ENCODE results near the gene AKNA.
A peak's percentile ranks its signal among the peaks of the same experiment; 100 is the strongest.

AKNA gene

DNA sequence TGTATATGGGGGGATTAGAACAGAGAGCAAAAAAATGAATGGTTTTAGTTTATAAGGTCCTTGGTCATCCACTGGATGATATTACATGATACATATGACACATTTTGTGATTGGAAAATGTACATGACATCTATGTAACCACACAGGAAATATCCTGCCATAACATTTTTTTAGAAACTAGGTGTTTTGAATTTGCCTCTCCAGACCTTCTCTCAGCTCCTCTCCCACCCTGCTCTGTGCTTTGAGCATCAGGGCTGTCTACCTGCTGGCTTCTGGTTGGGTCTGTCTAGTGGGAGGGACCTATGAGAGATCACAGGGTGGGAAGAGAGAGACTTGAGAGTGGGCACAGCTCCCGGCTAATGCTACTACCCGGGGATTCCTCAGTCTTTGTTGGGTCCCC, 24.4 kb downstream of the AKNA start:
- no peak for DNase-seq

DNA sequence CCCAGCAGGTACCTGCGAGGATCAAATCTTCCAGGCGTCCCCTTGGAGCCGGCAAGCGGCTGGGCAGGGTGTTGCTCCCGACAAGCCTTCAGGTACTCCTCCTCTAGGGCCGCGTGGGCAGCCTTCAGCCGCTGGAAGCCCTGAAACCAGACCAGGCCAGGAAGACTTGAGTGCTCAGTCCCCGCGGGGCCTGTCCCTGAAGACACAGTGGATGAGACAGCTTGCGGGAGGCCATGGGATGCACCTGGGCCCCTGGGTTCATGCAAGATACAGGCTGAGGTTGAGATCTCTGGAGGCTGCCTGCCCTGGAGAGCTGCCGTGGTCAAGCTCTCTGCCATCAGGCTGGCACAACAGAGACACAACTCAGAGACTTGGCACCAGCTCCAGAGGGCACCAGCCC, 25.4 kb downstream of the AKNA start:
- DNase-seq, result no peak

- no peak for DNase-seq
Observed at GRCh38 chr9:114361542-114361941, 26.2 kb downstream of the AKNA start.

DNA sequence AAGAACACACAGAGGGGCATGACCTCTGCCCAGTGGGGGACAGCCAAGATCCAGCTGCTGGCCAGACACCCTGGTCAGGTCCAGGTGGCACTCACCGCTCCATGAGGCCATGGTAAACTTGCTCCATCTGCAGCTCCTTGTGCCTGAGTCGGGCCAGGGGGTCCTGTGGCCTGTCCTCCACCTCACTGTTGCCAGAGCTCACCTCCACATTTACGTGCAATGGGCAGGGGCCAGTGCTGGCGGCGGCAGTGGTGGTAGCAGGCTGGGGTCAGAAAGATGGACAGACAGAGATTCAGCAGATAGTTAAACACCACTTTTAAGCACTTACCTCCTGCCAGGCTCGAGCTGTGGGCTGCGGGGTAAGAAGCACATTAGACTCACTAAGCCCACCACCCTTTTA, 28.0 kb downstream of the AKNA start:
- no peak for DNase-seq

- no peak for DNase-seq
Observed at GRCh38 chr9:114357911-114358328, 29.9 kb downstream of the AKNA start.

DNA sequence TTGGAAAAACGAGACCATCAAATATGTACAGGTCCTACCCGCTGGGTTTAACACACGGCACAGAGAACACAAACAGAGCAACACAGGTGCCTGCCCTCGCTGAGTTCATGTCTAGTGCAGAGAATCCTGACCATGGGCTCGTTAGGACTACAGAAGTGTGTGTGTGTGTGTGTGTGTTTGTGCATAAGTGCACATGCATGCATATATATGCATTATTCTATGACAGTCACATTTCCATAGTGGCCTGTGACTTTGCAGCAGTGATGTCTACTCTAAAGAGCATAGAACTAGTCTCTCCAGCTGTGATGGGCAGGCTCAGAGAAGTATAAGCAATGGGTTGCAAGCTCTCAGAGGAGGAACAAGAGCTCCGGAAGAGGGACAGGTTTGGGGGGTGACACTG, 30.4 kb downstream of the AKNA start:
- no peak for DNase-seq

GRCh38 chr9:114356792-114357191, 31.0 kb downstream of the AKNA start:
- DNase-seq, result no peak

DNA sequence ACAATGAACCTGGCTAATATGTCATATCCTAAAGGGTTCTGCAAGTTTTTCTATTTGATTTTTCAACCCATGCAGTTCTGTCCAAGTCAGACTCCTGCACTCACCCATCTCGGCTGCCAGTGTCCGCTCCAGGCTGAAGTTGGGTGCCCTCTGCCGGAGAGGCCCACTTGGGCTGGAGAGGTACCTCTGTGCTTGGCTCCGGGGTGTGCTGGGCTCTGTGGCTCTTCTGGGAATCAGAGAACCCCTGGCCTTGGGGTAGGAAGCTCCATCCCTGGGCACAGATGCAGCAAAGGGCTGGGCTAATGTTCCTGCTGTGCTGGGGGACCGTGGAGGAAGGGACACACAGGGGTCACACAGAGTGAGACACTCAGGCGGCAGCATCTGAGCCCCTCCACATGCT, 32.0 kb downstream of the AKNA start:
- no peak for DNase-seq

DNA sequence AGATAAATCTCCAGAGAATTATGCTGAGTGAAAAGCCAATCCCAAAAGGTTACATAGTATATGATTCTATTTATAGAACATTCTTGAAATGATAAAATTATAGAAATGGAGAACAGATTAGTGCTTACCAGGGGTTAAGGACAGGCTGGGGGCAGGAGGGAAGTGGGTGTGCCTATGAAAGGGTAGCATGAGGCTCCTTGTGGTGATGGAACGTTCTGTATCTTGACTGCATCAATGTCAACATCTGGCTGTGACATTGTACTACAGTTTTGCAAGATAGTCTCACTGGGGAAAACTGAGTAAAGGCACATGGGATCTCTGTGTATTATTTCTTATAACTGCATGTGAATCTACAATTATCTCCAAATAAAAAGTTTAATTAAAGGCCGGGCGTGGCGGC, 35.9 kb downstream of the AKNA start:
- no peak for DNase-seq

GRCh38 chr9:114350636-114351401, 37.0 kb downstream of the AKNA start:
- DNase-seq, result no peak

DNA sequence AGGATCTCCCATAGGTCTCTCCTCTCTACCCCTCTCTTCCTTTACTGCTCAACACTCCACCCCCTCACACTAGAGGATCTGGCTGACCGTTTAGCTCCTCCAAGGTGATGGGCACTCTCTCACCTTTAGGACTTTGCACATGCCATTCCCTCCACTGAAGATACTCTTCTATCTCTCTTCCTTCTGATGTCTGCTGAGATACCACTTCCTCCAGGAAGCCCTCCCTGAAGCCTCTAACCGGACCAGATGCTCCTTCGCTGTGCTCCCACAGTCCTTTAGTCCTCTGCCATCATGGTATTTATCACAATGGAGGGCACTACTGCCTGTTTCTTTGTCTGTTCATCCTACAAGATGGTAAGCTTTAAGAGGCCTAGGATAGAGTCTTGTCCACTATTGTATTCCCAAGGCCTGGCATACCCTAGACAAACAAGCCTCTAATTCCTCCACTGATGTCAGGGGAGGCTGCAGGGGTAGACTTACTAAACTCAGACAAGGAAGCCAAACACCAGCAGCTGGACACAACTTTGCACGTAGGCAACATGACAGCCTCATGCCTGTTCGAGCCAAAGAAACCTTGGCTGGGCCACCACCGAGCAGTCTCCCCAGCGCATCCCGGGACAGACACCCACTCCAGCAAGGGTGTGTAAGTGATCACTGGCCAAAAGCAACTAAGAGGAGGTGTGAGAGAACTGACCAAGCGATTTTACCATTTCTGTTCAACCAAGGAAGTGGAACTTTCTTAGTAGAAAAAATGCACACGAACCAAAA, 37.9 kb downstream of the AKNA start:
- no peak for DNase-seq

DNA sequence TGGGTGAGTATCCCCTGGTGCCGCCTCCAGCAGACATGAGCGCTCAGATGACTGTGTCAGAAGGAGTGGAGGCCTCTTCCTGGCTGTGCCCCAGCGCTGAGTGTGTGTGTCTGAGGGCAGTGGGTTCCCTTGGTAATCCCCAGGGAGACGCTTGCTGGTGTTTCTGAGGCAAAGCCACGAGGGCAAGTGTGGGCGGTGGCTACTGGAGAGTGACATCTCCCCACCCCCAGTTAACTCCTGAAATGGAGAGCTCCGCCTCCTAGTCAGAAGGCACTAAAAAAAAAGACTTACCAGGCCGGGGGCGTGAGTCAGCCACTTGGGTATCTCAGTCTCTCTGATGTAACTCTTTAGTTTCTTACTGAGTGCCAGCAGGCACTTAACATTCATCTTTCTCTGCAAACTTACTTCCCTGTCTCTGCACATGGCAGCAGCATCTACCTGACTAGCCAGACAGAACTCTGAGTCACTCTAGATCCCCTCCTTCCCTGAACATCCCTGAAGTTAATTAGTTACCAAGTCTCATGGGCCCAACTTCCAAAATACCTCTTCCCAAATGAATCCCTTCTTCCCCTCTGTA, 38.8 kb downstream of the AKNA start:
- peak in 34 of 58 donors; percentile 8 to 76 (median 39) for DNase-seq

GRCh38 chr9:114348261-114348905, 39.4 kb downstream of the AKNA start:
- DNase-seq, result no peak

GRCh38 chr9:114347675-114348074, 40.1 kb downstream of the AKNA start:
- peak in 49 of 58 donors; percentile 6 to 88 (median 59) for DNase-seq

DNA sequence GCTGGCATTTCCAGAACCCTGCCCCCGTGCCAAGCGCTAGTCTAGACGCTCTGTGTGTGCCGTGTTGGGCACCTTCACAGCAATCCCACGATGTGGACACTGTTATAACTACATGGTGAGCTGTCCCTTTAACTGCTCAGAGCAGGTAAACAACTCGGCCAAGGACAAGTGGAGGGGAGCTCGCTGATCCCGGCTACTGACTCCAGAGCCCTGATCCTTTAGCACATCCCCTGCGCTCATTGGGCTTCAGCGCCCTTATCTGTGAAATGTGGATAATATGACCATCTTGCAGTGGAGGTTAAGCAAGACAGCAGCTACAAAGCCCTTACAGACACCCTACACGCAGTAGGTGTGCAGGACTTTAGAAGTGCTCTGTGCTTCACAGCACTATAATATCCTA, 41.6 kb downstream of the AKNA start:
- DNase-seq, result no peak

DNA sequence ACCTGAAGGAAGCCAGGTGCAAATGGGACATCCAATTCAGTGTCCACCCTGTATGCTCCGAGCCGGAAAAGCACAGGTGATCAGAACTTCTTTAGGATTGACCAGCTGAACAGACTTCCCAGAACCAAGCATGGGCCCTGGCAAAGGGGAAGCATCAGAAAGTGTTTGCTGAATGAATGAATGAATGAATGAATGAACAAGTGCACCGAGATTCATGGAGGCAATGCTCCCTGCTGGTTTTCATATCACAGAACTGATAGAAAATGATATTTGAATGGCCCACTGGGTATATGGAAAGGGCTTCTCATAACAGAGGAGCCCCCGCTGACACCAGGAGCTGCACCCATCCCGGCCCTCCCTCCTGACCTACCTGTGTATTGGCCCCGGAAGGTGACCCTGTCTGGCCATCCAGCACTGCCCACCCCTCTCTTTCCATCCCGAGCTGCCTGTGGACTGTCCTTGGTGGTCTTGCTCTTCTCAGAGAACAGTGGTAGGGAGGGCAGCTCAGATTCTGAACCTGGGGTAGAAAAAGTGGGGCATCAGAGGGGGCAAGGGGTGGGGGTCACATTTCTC, 42.2 kb downstream of the AKNA start:
- DNase-seq, result no peak

DNA sequence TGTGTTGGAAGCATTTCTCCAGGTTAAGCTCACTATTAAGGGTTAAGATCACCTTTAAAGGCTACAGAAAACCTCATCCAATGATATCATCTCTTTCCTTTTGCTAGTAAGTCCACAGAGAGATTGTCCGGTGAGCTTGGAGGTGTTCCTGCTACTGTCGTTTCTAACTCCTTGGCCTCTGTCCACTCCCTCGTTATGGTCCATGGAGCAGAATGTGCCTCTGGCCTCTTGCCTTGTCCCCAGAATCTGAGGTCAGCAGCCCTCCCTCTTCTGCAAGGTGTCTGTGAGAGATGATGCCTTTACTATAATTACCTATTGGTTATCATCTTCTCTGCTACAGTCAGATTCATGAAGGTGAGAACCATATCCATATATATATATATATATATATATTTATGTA, 43.1 kb downstream of the AKNA start:
- no peak for DNase-seq

- DNase-seq, result no peak
Observed at GRCh38 chr9:114344188-114344566, 43.6 kb downstream of the AKNA start.

DNA sequence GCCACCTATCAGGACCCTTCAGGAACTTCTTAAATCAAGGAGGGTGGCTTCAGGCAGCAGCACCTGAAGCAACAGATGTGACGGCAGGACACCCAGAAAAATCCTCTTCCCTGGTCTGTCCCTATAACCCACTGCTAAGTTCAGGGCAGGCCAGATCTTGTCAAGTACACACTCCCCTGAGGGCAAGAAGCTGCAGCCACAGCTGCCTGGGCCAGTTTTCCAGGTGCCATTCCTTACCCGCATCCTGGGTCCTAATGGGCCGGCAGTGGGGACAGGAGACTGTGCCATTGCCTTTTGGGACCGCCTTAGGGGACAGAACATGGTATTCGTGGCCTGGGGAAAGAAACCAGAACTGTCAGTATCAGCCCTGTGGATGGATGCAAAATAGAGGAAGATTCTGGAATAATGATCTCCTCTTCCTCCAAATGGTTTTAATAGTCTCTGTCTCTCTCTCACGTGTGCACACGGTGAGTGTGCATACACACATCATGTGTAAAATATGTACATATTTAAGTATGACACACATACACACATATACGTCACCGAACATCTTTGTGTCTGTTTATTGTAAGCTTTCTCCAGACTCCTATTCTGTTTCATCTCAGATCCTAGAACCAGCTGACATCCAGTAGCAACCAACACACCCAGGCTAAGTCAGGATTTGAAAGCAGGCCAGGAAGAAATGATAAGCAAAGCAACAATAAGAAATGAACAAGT, 44.2 kb downstream of the AKNA start:
- no peak for DNase-seq

DNA sequence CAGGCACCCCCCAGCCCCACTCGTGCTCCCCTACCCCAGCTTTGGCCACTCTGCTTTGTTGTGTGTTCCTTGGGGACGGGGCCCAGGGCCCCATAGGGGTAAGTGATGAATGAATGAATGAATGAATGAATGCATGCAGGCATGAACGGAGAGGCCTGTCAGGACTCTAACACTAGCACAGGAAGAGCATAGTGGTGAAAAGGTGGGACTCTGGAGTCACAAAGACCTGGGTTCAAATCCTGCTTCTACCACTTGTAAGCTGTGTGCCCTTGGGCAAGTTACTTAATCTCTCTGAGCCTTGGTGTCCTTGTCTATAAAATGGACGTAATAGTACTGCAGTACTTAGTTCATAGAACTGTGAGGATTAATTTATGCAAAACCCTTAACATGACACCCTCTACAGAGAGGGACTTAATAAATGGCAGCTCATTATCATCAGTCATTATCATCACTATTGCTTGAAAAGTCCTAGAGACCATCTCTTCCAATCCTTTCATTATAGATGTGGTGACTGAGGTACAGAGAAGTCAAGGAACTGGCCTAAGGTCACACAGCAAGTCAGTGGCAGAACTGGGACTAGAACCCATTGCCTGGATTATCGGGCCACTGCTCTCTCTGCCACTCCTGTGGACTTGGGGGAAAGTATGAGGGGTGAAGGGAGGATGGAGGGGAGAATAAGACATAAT, 44.9 kb downstream of the AKNA start:
- no peak for DNase-seq

All from anterior cingulate cortex (tissue), 58 donors.